Measurements from ENCODE around the gene SAMD10. TPM values are rescaled to one million over a fixed set of nuclear protein-coding genes. Genes with fewer than 3 reads are reported as not detected.

SAMD10 gene
- total RNA-seq, 2 experiments from 2014 or later, result 20.5 to 21.8 TPM

- CTCF ChIA-PET, result no interaction called here
- H3K9me3 Mint-ChIP-seq, result no peaks in the 10 kb centered on the region
- peaks cover 7% of the 10 kb centered on the region for H3K36me3 Mint-ChIP-seq (ENCODE audit: low read depth)
- peak; percentile 74 for DNase-seq
- intact Hi-C loops (cut with micrococcal nuclease), result no loop called here
- peak overlapping the region; percentile 45 for H3K4me3 Mint-ChIP-seq
- H3K27ac Mint-ChIP-seq, result peak overlapping the region; percentile 50
- H3K4me1 Mint-ChIP-seq (ENCODE audit: low read depth), result peaks cover 34% of the 10 kb centered on the region
- no peaks in the 10 kb centered on the region for H3K27me3 Mint-ChIP-seq (ENCODE audit: low read depth)
These were observed 31.6 kb downstream of the SAMD10 start for GRCh38 chr20:63947638-63948456.

- intact Hi-C loops (cut with micrococcal nuclease), result no loop called here
- H3K9me3 Mint-ChIP-seq, result no peaks in the 10 kb centered on the region
- H3K27me3 Mint-ChIP-seq (ENCODE audit: low read depth), result no peaks in the 10 kb centered on the region
- no peak for DNase-seq
- peaks cover 7% of the 10 kb centered on the region for H3K36me3 Mint-ChIP-seq (ENCODE audit: low read depth)
- peak overlapping the region; percentile 34 for H3K4me3 Mint-ChIP-seq
- peaks cover 35% of the 10 kb centered on the region for H3K4me1 Mint-ChIP-seq (ENCODE audit: low read depth)
- CTCF ChIA-PET, result no interaction called here
- H3K27ac Mint-ChIP-seq, result peak overlapping the region; percentile 50
These were observed 32.3 kb downstream of the SAMD10 start for GRCh38 chr20:63946986-63947637.

- intact Hi-C loops (cut with micrococcal nuclease), result no loop called here
- peaks cover 7% of the 10 kb centered on the region for H3K36me3 Mint-ChIP-seq (ENCODE audit: low read depth)
- peaks cover 39% of the 10 kb centered on the region for H3K4me1 Mint-ChIP-seq (ENCODE audit: low read depth)
- no peaks in the 10 kb centered on the region for H3K9me3 Mint-ChIP-seq
- H3K27ac Mint-ChIP-seq, result no peak overlapping the region
- H3K27me3 Mint-ChIP-seq (ENCODE audit: low read depth), result no peaks in the 10 kb centered on the region
- H3K4me3 Mint-ChIP-seq, result no peak overlapping the region
- DNase-seq, result no peak
- CTCF ChIA-PET, result no interaction called here
These were observed 33.2 kb downstream of the SAMD10 start for GRCh38 chr20:63945921-63946920.

GRCh38 chr20:63945031-63945658 is 34.3 kb downstream of the SAMD10 start:
- H3K4me3 Mint-ChIP-seq, result no peak overlapping the region
- H3K36me3 Mint-ChIP-seq (ENCODE audit: low read depth), result peaks cover 12% of the 10 kb centered on the region
- no peak for DNase-seq
- H3K9me3 Mint-ChIP-seq, result no peaks in the 10 kb centered on the region
- CTCF ChIA-PET, result no interaction called here
- intact Hi-C loops (cut with micrococcal nuclease), result no loop called here
- H3K4me1 Mint-ChIP-seq (ENCODE audit: low read depth), result peaks cover 41% of the 10 kb centered on the region
- no peaks in the 10 kb centered on the region for H3K27me3 Mint-ChIP-seq (ENCODE audit: low read depth)
- H3K27ac Mint-ChIP-seq, result no peak overlapping the region

GRCh38 chr20:63944078-63944941 is 35.1 kb downstream of the SAMD10 start:
- intact Hi-C loops (cut with micrococcal nuclease), result no loop called here

GRCh38 chr20:63943808-63944077 is 35.7 kb downstream of the SAMD10 start:
- Mint-ChIP-seq H3K27me3 (ENCODE audit: low read depth) (no peaks in the 10 kb centered on the region), H3K9me3 (no peaks in the 10 kb centered on the region), H3K27ac (no peak overlapping the region), H3K4me1 (ENCODE audit: low read depth) (peaks cover 29% of the 10 kb centered on the region), H3K36me3 (ENCODE audit: low read depth) (peaks cover 13% of the 10 kb centered on the region), H3K4me3 (no peak overlapping the region)
- intact Hi-C loops (cut with micrococcal nuclease), result no loop called here
- DNase-seq, result no peak
- CTCF ChIA-PET, result no interaction called here

More at GRCh38 chr20:63944078-63944941, 35.1 kb downstream of the SAMD10 start:
- no peak for DNase-seq
- no peak overlapping the region for H3K27ac Mint-ChIP-seq
- peaks cover 34% of the 10 kb centered on the region for H3K4me1 Mint-ChIP-seq (ENCODE audit: low read depth)
- no peaks in the 10 kb centered on the region for H3K9me3 Mint-ChIP-seq
- CTCF ChIA-PET, result no interaction called here
- peaks cover 13% of the 10 kb centered on the region for H3K36me3 Mint-ChIP-seq (ENCODE audit: low read depth)
- no peak overlapping the region for H3K4me3 Mint-ChIP-seq
- no peaks in the 10 kb centered on the region for H3K27me3 Mint-ChIP-seq (ENCODE audit: low read depth)

- CTCF ChIA-PET, result no interaction called here
- intact Hi-C loops (cut with micrococcal nuclease), result no loop called here
- peaks cover 23% of the 10 kb centered on the region for H3K4me1 Mint-ChIP-seq (ENCODE audit: low read depth)
- H3K4me3 Mint-ChIP-seq, result no peak overlapping the region
- H3K27ac Mint-ChIP-seq, result no peak overlapping the region
- H3K36me3 Mint-ChIP-seq (ENCODE audit: low read depth), result peaks cover 12% of the 10 kb centered on the region
- no peak for DNase-seq
- H3K27me3 Mint-ChIP-seq (ENCODE audit: low read depth), result no peaks in the 10 kb centered on the region
- H3K9me3 Mint-ChIP-seq, result no peaks in the 10 kb centered on the region
These were observed 36.3 kb downstream of the SAMD10 start for GRCh38 chr20:63942969-63943807.

- peak; percentile 49 for DNase-seq
- no peak overlapping the region for H3K4me3 Mint-ChIP-seq
- intact Hi-C loops (cut with micrococcal nuclease), result no loop called here
- peaks cover 15% of the 10 kb centered on the region for H3K4me1 Mint-ChIP-seq (ENCODE audit: low read depth)
- CTCF ChIA-PET, result no interaction called here
- peaks cover 11% of the 10 kb centered on the region for H3K36me3 Mint-ChIP-seq (ENCODE audit: low read depth)
- no peaks in the 10 kb centered on the region for H3K27me3 Mint-ChIP-seq (ENCODE audit: low read depth)
- no peaks in the 10 kb centered on the region for H3K9me3 Mint-ChIP-seq
- peak overlapping the region; percentile 54 for H3K27ac Mint-ChIP-seq
These were observed 37.0 kb downstream of the SAMD10 start for GRCh38 chr20:63942250-63942951.

- intact Hi-C loops (cut with micrococcal nuclease), result no loop called here
- Mint-ChIP-seq H3K9me3 (no peaks in the 10 kb centered on the region), H3K36me3 (ENCODE audit: low read depth) (peaks cover 11% of the 10 kb centered on the region), H3K27me3 (ENCODE audit: low read depth) (no peaks in the 10 kb centered on the region), H3K27ac (peak overlapping the region; percentile 71), H3K4me3 (no peak overlapping the region), H3K4me1 (ENCODE audit: low read depth) (peaks cover 10% of the 10 kb centered on the region)
- DNase-seq, result peak; percentile 84
- CTCF ChIA-PET, result no interaction called here
These were observed 38.0 kb downstream of the SAMD10 start for GRCh38 chr20:63941282-63942081.

Data from activated naive CD4-positive, alpha-beta T cell treated with anti-CD3 and anti-CD28 coated beads for 36 hours (primary cell).